ENCODE results near the gene CYP24A1.

GRCh38 chr20:54184904-54185626, 11.3 kb upstream of the CYP24A1 start:
- no peak for TF ChIP-seq CTCF (conservative IDR thresholded peaks at IDR 0.05)
- no peak for TF ChIP-seq ZFX (IDR thresholded peaks at IDR 0.05)
